ENCODE measurements around the gene RTBDN. TPM values are rescaled to one million over a fixed set of nuclear protein-coding genes. Genes with fewer than 3 reads are reported as not detected.

The RTBDN gene
- total RNA-seq, 6 experiments from 2014 or later = not detected

GRCh38 chr19:12843999-12844732 lies 9.8 kb upstream of the RTBDN start:
- no peak for TF ChIP-seq CTCF (IDR thresholded peaks at IDR 0.05)
- TF ChIP-seq POLR2A (IDR thresholded peaks at IDR 0.05) = no peak
- 76% methylated on average over 3 of the region's 3 CpGs for WGBS (ENCODE audit: insufficient coverage, low coverage, low lambda C conversion rate, missing lambda C conversion rate)
- Histone ChIP-seq H3K4me3 (no peak overlapping the region), H3K27ac (no peak overlapping the region), H3K36me3 (no peaks in the 10 kb centered on the region), H3K9me3 (no peaks in the 10 kb centered on the region), H3K4me1 (peaks cover 0 to 7% (median 0%) of the 10 kb centered on the region in 4 donors), H3K27me3 (peaks cover 0 to 12% of the 10 kb centered on the region in 2 donors)
- DNase-seq (no peak), ATAC-seq (no peak)
- intact Hi-C loops (cut with DNase I) = loop anchor here (10.0 kb wide), 2 partner anchors 79 to 279 kb away; no protein-coding TSS in a partner anchor

- Histone ChIP-seq H3K27ac (no peak overlapping the region), H3K36me3 (no peaks in the 10 kb centered on the region), H3K4me1 (peaks cover 0 to 7% (median 0%) of the 10 kb centered on the region in 4 donors), H3K9me3 (no peaks in the 10 kb centered on the region), H3K27me3 (peaks cover 0 to 12% of the 10 kb centered on the region in 2 donors), H3K4me3 (no peak overlapping the region)
- TF ChIP-seq CTCF (IDR thresholded peaks at IDR 0.05) = no peak
- no peak for TF ChIP-seq POLR2A (IDR thresholded peaks at IDR 0.05)
- 46% methylated on average over 5 of the region's 11 CpGs for WGBS (ENCODE audit: insufficient coverage, low coverage, low lambda C conversion rate, missing lambda C conversion rate)
- intact Hi-C loops (cut with DNase I) = loop anchor here (10.0 kb wide), 2 partner anchors 79 to 279 kb away; no protein-coding TSS in a partner anchor
- DNase-seq (no peak), ATAC-seq (no peak)
Observed at GRCh38 chr19:12843328-12843727, 8.9 kb upstream of the RTBDN start.

GRCh38 chr19:12842511-12842910 lies 8.1 kb upstream of the RTBDN start:
- no peak overlapping the region for H3K27ac ChIP-seq
- peaks cover 0 to 2% (median 0%) of the 10 kb centered on the region in 4 donors for H3K4me1 ChIP-seq
- H3K27me3 ChIP-seq = peaks cover 0 to 12% of the 10 kb centered on the region in 2 donors
- no peak overlapping the region for H3K4me3 ChIP-seq
- intact Hi-C loops (cut with DNase I) = loop anchor here (10.0 kb wide), 2 partner anchors 78 to 278 kb away; no protein-coding TSS in a partner anchor
- no peaks in the 10 kb centered on the region for H3K9me3 ChIP-seq
- no peak for DNase-seq
- no peak for ATAC-seq
- 92% methylated on average over 11 of the region's 18 CpGs for WGBS (ENCODE audit: insufficient coverage, low coverage, low lambda C conversion rate, missing lambda C conversion rate)
- no peak for TF ChIP-seq POLR2A (IDR thresholded peaks at IDR 0.05)
- TF ChIP-seq CTCF (IDR thresholded peaks at IDR 0.05) = no peak
- no peaks in the 10 kb centered on the region for H3K36me3 ChIP-seq

- H3K4me1 ChIP-seq = no peaks in the 10 kb centered on the region
- WGBS (ENCODE audit: insufficient coverage, low coverage, low lambda C conversion rate, missing lambda C conversion rate) = 9% methylated on average over 7 of the region's 29 CpGs
Observed at GRCh38 chr19:12841094-12841493, 6.7 kb upstream of the RTBDN start.

More at GRCh38 chr19:12841094-12841493, 6.7 kb upstream of the RTBDN start:
- no peak for ATAC-seq
- H3K4me3 ChIP-seq = no peak overlapping the region
- intact Hi-C loops (cut with DNase I) = loop anchor here (10.0 kb wide), 2 partner anchors 76 to 276 kb away; no protein-coding TSS in a partner anchor
- H3K27me3 ChIP-seq = peaks cover 0 to 15% of the 10 kb centered on the region in 2 donors
- H3K9me3 ChIP-seq = no peaks in the 10 kb centered on the region
- H3K36me3 ChIP-seq = no peaks in the 10 kb centered on the region
- DNase-seq = peak in 1 of 3 donors; percentile 24
- H3K27ac ChIP-seq = no peak overlapping the region
- no peak for TF ChIP-seq CTCF (IDR thresholded peaks at IDR 0.05)
- TF ChIP-seq POLR2A (IDR thresholded peaks at IDR 0.05) = no peak
